Suppressor macrophage treated with lipopolysaccharide for 1 hour (primary cell): ENCODE results near the gene CFAP161.

Experiments
- DNase-seq, 3 donors: peaks; one replicate each; pipeline ENCODE4 v3.0.0-alpha.2; 2020 to 2022

The CFAP161 gene

GRCh38 chr15:81185631-81186295, 51.7 kb downstream of the CFAP161 start:
- peak in 2 of 3 donors; percentile 19 to 22 for DNase-seq

- DNase-seq, result no peak
Measured at GRCh38 chr15:81188354-81188753, 54.3 kb downstream of the CFAP161 start.

GRCh38 chr15:81189583-81190283, 55.7 kb downstream of the CFAP161 start:
- DNase-seq, result peak; percentile 50 to 62 (median 51)

- no peak for DNase-seq
Measured at GRCh38 chr15:81190922-81191507, 56.9 kb downstream of the CFAP161 start.

GRCh38 chr15:81191701-81192100, 57.6 kb downstream of the CFAP161 start:
- no peak for DNase-seq

- no peak for DNase-seq
Measured at GRCh38 chr15:81194723-81195122, 60.7 kb downstream of the CFAP161 start.

GRCh38 chr15:81195339-81195864, 61.3 kb downstream of the CFAP161 start:
- DNase-seq, result no peak

GRCh38 chr15:81196576-81197254, 62.6 kb downstream of the CFAP161 start, which contains the start of gene IL16:
Gene IL16 (plus strand): TSS chr15:81196879. CDS start chr15:81225400, 28,521 bp downstream.
- DNase-seq, result no peak

GRCh38 chr15:81197255-81197630, 63.2 kb downstream of the CFAP161 start:
- DNase-seq, result no peak

GRCh38 chr15:81197688-81198281, 63.7 kb downstream of the CFAP161 start:
- no peak for DNase-seq
